BJ (cell line): ENCODE results near the gene NPTN. TPM values are rescaled to one million over a fixed set of nuclear protein-coding genes. Genes with fewer than 3 reads are reported as not detected.

Experiments
- CTCF ChIA-PET: fragments of 350-600 bp; formaldehyde crosslinking; extraction: SDS; loops from one replicate; lab custom pipeline; 2021; ENCODE audit warnings: antibody characterized with exemption, inconsistent platforms; lab: Yijun Ruan, JAX
- POLR2A ChIA-PET: fragments of 300-600 bp; sonication (Branson Sonifier 250); formaldehyde crosslinking; extraction: SDS; loops from one replicate; lab custom pipeline; 2021; ENCODE audit warnings: antibody characterized with exemption; lab: Charles Lee
- DNase-seq: peaks from one replicate; pipeline ENCODE4 v3.0.0-alpha.2; 2011; ENCODE audit warnings: low read depth
- H3K27me3 ChIP-seq: 2 replicates; pipeline ENCODE4 v1.6.0; 2011; ENCODE audit warnings: low read length; ENCODE audit not compliant: control insufficient read depth, insufficient read depth
- H3K36me3 ChIP-seq: 2 replicates; pipeline ENCODE4 v1.5.1; 2011; ENCODE audit warnings: low read length; ENCODE audit not compliant: control insufficient read depth, insufficient read depth
- H3K4me3 ChIP-seq: 2 replicates; pipeline ENCODE4 v1.5.1; 2011; ENCODE audit warnings: low read depth, mild to moderate bottlenecking, control low read depth, low read length
- polyA plus RNA-seq: library from polyadenylated mRNA; depleted of rRNA; stranded (reverse); fragments of >200 nt; gene quantifications from 2 replicates; pipeline ENCODE4 v1.2.3, GENCODE V29; 2011; rRNA removed
- TF ChIP-seq, protein P1 (sequence below): IDR thresholded peaks from 2 replicates; pipeline ENCODE4 v1.5.1; 2011; ENCODE audit warnings: low read depth, mild to moderate bottlenecking, control low read depth, inconsistent platforms, low read length, moderate library complexity; ENCODE audit not compliant: insufficient read depth

NPTN gene
- polyA plus RNA-seq, 1 experiment, result 406 TPM

DNA sequence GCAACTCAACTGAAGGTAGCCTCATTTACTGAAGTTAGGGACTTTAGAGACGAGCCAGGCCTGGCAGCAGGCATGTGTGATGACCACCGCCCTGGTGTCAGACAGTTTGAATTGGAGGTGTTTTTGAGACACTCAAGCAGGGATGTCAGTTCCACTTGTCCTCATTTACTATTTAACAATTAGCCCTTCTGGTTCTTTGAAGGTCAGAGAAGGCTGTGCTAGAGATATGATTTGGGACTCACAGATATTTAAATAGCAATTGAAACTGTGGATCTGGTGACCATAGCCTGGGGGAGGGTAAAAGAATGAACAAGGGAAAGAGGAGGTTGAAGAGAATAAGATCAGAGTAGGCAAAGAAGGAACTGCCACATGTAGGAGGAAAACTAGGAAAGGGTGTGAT, 115.6 kb downstream of the NPTN start:
- DNase-seq, result no peak
- POLR2A ChIA-PET, result no interaction called here
- CTCF ChIA-PET, result no interaction called here
- TF ChIP-seq, protein P1, sequence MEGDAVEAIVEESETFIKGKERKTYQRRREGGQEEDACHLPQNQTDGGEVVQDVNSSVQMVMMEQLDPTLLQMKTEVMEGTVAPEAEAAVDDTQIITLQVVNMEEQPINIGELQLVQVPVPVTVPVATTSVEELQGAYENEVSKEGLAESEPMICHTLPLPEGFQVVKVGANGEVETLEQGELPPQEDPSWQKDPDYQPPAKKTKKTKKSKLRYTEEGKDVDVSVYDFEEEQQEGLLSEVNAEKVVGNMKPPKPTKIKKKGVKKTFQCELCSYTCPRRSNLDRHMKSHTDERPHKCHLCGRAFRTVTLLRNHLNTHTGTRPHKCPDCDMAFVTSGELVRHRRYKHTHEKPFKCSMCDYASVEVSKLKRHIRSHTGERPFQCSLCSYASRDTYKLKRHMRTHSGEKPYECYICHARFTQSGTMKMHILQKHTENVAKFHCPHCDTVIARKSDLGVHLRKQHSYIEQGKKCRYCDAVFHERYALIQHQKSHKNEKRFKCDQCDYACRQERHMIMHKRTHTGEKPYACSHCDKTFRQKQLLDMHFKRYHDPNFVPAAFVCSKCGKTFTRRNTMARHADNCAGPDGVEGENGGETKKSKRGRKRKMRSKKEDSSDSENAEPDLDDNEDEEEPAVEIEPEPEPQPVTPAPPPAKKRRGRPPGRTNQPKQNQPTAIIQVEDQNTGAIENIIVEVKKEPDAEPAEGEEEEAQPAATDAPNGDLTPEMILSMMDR, result no peak
- Histone ChIP-seq H3K27me3 (no peaks in the 10 kb centered on the region; the same call in 1 of the 2 replicates), H3K4me3 (no peak overlapping the region), H3K36me3 (no peaks in the 10 kb centered on the region)

- H3K27me3 ChIP-seq, result no peaks in the 10 kb centered on the region
- TF ChIP-seq, protein P1, result no peak
- ChIA-PET POLR2A (no interaction called here), CTCF (no interaction called here)
- no peaks in the 10 kb centered on the region for H3K36me3 ChIP-seq
- DNase-seq, result no peak
- H3K4me3 ChIP-seq, result no peak overlapping the region
Observed at GRCh38 chr15:73515527-73515926, 117.7 kb downstream of the NPTN start.

Other genes starting within 250 kb of the NPTN start
- gene REC114, start 190.2 kb downstream of the NPTN start, polyA plus RNA-seq, result not detected in 2 replicates
- gene CD276, start 51.0 kb upstream of the NPTN start, polyA plus RNA-seq, result 61.9 and 107 TPM in 2 replicates
- 3.2 and 3.5 TPM in 2 replicates for gene INSYN1, start 120.0 kb upstream of the NPTN start, polyA plus RNA-seq
- not detected in 2 replicates for gene TBC1D21, start 240.2 kb upstream of the NPTN start, polyA plus RNA-seq